NCI-H1436 (cell line): ENCODE data around the gene SMDT1.
"Not testable (repeated sequence)": the region's sequence is repeated elsewhere in the genome, so short reads cannot be mapped to it uniquely, and the experiment has no call there.

Experiments used
- DNase-seq: peaks from one replicate; lab custom pipeline; 2025; lab: John Stamatoyannopoulos, UW

SMDT1 gene

GRCh38 chr22:42111798-42112197 is 32.3 kb downstream of the SMDT1 start:
- DNase-seq: no peak

DNA sequence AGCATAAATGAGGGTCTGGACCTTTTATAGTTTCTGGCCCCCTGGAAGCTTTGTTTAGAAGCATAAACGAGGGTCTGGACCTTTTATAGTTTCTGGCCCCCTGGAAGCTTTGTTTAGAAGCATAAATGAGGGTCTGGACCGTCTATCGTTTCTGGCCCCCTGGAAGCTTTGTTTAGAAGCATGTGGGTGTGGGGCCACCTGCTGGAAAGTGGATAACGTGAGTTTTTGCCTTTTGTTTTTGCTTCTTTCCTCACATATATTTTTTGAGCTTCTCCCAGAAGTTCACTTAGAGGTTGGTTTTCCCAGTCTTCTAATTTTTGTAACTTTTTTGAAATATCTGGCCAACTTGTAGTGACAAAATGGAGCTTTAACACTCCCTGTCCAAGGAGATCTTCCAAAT is 33.3 kb downstream of the SMDT1 start:
- not testable (repeated sequence) for DNase-seq

DNA sequence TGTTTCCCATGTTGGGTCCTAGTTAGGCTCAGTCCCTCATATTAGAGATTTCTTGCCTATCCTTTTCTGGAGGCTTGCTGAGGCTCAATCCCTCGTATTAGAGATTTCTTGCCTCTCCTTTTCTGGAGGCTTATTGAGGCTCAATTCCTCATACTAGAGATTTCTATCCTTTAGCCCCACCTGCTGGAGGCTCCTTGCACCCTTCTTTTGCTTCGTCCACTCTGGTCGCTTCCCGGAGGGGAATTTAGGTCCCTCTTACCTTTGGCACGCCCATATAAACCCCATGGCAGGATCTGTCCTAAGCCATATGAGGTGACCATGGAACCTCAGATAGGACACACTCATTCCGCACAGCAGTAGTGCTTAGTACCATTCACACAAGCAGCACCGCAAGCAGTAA is 35.2 kb downstream of the SMDT1 start:
- no peak for DNase-seq

GRCh38 chr22:42115420-42115830 is 35.9 kb downstream of the SMDT1 start:
- DNase-seq: not testable (repeated sequence)

DNA sequence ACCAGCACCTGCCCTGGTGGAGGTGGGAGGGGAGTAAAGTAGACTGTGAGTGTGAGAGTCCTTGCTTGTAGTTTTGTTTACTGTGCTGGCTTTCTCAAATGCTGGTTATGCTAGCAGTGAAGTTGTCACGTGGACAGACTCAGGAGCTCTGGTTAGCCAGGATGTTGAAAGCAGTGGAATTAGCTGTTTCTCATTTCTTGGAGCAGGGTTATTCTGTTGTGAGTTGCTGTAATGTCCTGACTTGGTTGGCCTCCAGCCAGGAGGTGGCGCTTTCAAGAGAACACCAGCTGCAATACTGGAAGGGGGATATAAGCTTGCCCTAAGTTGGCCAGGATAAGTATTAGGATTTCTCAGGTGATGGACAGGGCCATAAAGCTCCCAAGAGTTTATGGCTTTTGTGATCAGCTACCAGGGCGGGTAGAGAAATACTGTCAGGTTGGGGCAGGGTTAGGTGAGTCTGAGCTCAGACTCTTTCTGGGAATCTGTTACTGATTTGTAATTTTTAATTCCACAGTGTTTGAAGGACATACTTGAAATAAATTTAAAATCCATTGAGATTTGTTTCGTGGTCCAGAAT is 37.4 kb downstream of the SMDT1 start:
- DNase-seq: no peak

- not testable (repeated sequence) for DNase-seq
Measured at GRCh38 chr22:42120231-42121021, 40.9 kb downstream of the SMDT1 start.

DNA sequence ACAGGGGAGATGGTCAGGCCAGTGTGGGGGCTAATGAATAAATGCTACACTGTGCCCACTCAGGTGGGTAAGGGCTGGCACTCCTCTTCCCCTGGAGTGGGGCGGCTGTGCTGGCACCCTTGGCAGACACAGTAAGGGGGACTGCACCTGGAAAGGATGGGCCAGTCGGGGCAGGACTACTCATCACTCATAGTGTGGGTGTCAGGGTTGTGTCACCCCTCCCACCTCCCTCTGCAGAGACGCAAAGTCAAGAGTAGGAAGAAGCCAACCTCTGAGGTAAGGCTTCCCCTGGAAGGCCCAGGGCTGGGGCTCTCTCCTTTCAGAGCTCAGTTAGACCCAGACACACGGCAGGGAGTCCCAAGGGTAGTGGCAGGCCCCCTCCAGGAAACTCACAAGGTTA is 44.0 kb downstream of the SMDT1 start:
- DNase-seq: not testable (repeated sequence)

DNA sequence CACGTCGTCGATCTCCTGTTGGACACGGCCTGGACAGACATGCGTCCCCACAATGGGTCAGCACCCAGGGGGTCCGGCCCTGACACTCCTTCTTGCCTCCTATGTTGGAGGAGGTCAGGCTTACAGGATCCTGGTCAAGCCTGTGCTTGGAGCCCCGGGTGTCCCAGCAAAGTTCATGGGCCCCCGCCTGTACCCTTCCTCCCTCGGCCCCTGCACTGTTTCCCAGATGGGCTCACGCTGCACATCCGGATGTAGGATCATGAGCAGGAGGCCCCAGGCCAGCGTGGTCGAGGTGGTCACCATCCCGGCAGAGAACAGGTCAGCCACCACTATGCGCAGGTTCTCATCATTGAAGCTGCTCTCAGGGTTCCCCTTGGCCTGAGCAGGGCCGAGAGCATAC is 48.1 kb downstream of the SMDT1 start:
- DNase-seq: no peak

GRCh38 chr22:42128007-42128406 is 48.5 kb downstream of the SMDT1 start:
- not testable (repeated sequence) for DNase-seq

DNA sequence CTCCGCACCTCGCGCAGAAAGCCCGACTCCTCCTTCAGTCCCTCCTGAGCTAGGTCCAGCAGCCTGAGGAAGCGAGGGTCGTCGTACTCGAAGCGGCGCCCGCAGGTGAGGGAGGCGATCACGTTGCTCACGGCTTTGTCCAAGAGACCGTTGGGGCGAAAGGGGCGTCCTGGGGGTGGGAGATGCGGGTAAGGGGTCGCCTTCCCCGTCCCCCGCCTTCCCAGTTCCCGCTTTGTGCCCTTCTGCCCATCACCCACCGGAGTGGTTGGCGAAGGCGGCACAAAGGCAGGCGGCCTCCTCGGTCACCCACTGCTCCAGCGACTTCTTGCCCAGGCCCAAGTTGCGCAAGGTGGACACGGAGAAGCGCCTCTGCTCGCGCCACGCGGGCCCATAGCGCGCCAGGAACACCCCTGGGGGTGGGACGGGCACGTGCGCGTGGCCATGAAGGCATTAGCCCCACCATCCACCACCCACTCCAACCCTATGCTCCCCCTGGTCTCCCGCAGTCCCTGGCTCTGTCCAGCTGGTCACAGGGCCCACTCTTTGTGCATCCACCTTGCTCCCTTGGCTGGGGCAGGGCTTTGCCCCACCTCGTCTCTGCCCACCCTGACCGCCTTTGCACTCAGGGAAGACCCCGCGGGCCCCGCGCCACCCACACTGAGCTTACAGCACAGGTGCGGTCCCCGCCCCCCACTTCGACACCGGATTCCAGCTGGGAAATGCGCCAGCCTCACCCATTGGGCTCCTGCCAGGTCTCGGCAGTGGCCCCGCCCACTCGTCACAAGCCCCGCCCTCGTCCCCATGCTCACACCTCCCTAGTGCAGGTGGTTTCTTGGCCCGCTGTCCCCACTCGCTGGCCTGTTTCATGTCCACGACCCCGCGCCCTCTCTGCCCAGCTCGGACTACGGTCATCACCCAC is 49.5 kb downstream of the SMDT1 start:
- DNase-seq: peak; percentile 28

GRCh38 chr22:42130182-42130581 is 50.7 kb downstream of the SMDT1 start:
- DNase-seq: not testable (repeated sequence)

DNA sequence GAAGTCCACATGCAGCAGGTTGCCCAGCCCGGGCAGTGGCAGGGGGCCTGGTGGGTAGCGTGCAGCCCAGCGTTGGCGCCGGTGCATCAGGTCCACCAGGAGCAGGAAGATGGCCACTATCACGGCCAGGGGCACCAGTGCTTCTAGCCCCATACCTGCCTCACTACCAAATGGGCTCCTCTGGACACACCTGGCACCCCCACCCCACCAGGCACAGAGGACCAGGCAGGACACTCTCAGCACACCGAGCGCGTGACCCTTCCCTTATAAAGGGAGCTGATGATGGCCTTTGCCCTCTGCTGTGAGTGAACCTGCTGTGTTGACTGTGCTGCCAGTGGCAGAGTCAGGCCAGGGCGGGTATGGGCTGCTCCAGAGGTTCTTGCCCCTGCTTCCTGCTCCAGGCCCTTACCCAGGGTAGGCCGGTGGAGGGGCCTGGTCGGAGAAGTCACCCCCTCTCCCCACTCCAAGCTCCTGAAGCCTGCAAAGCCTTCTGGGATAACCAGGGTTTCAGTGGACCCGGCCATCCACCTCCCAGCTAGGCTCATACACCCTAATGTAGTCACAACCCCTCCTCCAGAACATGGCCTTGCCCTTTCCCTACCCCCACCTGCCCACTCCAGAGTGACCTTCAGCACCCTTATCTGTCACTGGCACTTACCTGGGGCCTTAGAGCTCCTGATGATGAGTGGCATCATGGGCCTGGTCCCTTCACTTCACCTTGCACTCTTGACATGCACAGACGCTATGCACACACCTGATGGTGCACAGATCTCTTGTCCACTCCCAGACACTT is 51.3 kb downstream of the SMDT1 start, which contains the start of gene CYP2D6:
Gene CYP2D6 (minus strand): TSS at position 172 of the 793 bp plus-strand sequence. CDS start 19 bp downstream, at position 153.
- DNase-seq: not testable (repeated sequence)

- DNase-seq: no peak
Measured at GRCh38 chr22:42131562-42131961, 52.1 kb downstream of the SMDT1 start.

DNA sequence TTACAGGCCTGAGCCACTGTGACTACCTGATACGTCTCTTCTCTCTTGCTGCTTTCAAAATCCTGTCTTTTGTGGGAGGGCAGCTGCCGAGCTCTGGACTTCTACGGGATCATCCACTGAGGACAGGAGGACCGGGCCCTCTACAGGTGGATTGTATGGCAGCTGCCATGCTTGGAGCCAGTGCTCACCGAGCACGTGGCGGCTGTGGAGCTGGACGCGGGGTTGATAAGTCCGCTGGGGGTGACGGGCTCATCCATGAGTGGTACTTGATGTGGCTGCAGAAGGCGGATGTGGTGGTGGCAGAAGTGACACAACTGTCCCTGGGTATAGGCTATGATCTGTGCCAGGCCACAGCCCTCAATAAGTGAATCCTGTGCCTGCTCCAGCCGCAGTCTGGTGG is 53.0 kb downstream of the SMDT1 start:
- DNase-seq: no peak
